Measurements from ENCODE around the gene CCL17. TPM values are rescaled to one million over a fixed set of nuclear protein-coding genes. Genes with fewer than 3 reads are reported as not detected.
A peak's percentile ranks its signal among the peaks of the same experiment; 100 is the strongest.
"Not testable (repeated sequence)": the region's sequence is repeated elsewhere in the genome, so short reads cannot be mapped to it uniquely, and the experiment has no call there.

Gene CCL17
- total and polyA plus RNA-seq, 7 donors: 0.20 TPM; not detected in 6

- TF ChIP-seq CTCF (IDR thresholded peaks at IDR 0.05): no peak
- intact Hi-C loops (cut with DNase I): no loop called here
- H3K27me3 ChIP-seq (ENCODE audit: insufficient read depth in 3 of 3, low read length in 2 of 3): peaks cover 0 to 11% (median 5%) of the 10 kb centered on the region in 3 donors
- H3K4me1 ChIP-seq: no peaks in the 10 kb centered on the region
- peak overlapping the region; percentile 71 for H3K27ac ChIP-seq
- no peaks in the 10 kb centered on the region for H3K9me3 ChIP-seq
- peak overlapping the region; percentile 66 for H3K4me3 ChIP-seq
- ATAC-seq (no peak), DNase-seq (no peak)
- H3K36me3 ChIP-seq (ENCODE audit: insufficient read depth in 1 of 2, low read depth in 1 of 2): no peaks in the 10 kb centered on the region
- 58 to 62% (median 58%) methylated on average over 9 of the region's 9 CpGs for WGBS, 3 donors
These were observed 31.2 kb upstream of the CCL17 start for GRCh38 chr16:57373117-57373947.

- 57 to 64% (median 59%) methylated on average over 9 of the region's 9 CpGs for WGBS, 3 donors
- no peak for ATAC-seq
- peak overlapping the region; percentile 71 for H3K27ac ChIP-seq
- no peaks in the 10 kb centered on the region for H3K9me3 ChIP-seq
- no peak for DNase-seq
- intact Hi-C loops (cut with DNase I): no loop called here
- H3K4me1 ChIP-seq: no peaks in the 10 kb centered on the region
- H3K36me3 ChIP-seq (ENCODE audit: insufficient read depth in 1 of 2, low read depth in 1 of 2): no peaks in the 10 kb centered on the region
- peaks cover 0 to 10% (median 5%) of the 10 kb centered on the region in 3 donors for H3K27me3 ChIP-seq (ENCODE audit: insufficient read depth in 3 of 3, low read length in 2 of 3)
- H3K4me3 ChIP-seq: peak overlapping the region; percentile 66
- TF ChIP-seq CTCF (IDR thresholded peaks at IDR 0.05): no peak
These were observed 30.5 kb upstream of the CCL17 start for GRCh38 chr16:57374067-57374534.

GRCh38 chr16:57374925-57375465 lies 29.6 kb upstream of the CCL17 start:
- ATAC-seq; H3K9me3 ChIP-seq; DNase-seq; H3K36me3 ChIP-seq (ENCODE audit: insufficient read depth in 1 of 2, low read depth in 1 of 2); intact Hi-C loops (cut with DNase I); H3K27ac ChIP-seq; H3K4me1 ChIP-seq; H3K27me3 ChIP-seq (ENCODE audit: insufficient read depth in 3 of 3, low read length in 2 of 3): not testable (repeated sequence)
- peak overlapping the region; percentile 66 for H3K4me3 ChIP-seq
- WGBS, 3 donors: 85 to 88% (median 86%) methylated on average over 8 of the region's 8 CpGs

- no peak for DNase-seq
- H3K4me1 ChIP-seq: no peaks in the 10 kb centered on the region
These were observed 28.2 kb upstream of the CCL17 start for GRCh38 chr16:57376313-57376818.

More at GRCh38 chr16:57376313-57376818, 28.2 kb upstream of the CCL17 start:
- Histone ChIP-seq H3K27ac (no peak overlapping the region), H3K27me3 (ENCODE audit: insufficient read depth in 3 of 3, low read length in 2 of 3) (peaks cover 0 to 5% (median 4%) of the 10 kb centered on the region in 3 donors), H3K36me3 (ENCODE audit: insufficient read depth in 1 of 2, low read depth in 1 of 2) (no peaks in the 10 kb centered on the region), H3K9me3 (no peaks in the 10 kb centered on the region), H3K4me3 (no peak overlapping the region)
- intact Hi-C loops (cut with DNase I): no loop called here
- WGBS, 3 donors: 89 to 96% (median 91%) methylated on average over 3 of the region's 3 CpGs
- TF ChIP-seq CTCF (IDR thresholded peaks at IDR 0.05): no peak
- ATAC-seq: no peak

All from psoas muscle (tissue), 8 donors.